GM18507 (cell line): Measurements from ENCODE around the gene MLH1.
A peak's percentile ranks its signal among the peaks of the same experiment; 100 is the strongest.
"Not testable (repeated sequence)": the region's sequence is repeated elsewhere in the genome, so short reads cannot be mapped to it uniquely, and the experiment has no call there.

Source experiments
- DNase-seq: peaks from one replicate; pipeline ENCODE4 v3.0.0; 2011; ENCODE audit warnings: low read depth; ENCODE audit not compliant: insufficient read length; ENCODE audit errors: extremely low spot score
- FAIRE-seq: peaks from 2 replicates; lab custom pipeline; 2011; peaks lifted over from hg19 to GRCh38; lab: Jason Lieb, UNC

MLH1 gene

DNA sequence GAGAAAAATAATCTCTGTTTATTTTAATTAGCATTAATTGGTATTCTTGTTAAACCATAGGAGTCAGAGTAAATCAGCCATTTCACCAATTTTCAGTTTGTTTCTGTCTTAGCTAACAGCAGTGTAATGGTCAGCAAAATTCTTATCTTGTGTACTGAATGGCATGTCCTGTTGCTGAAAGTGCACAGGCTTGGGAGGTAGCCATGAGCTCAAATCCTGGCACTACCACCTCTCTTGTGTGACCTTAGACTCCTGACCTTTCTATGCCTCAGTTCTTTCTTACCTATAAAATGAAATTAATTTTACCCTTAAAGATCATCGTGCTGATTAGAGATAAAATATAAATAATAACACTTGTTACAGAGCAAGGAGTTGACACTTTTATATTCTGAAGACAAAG, 35.8 kb downstream of the MLH1 start:
- FAIRE-seq = no peak

DNA sequence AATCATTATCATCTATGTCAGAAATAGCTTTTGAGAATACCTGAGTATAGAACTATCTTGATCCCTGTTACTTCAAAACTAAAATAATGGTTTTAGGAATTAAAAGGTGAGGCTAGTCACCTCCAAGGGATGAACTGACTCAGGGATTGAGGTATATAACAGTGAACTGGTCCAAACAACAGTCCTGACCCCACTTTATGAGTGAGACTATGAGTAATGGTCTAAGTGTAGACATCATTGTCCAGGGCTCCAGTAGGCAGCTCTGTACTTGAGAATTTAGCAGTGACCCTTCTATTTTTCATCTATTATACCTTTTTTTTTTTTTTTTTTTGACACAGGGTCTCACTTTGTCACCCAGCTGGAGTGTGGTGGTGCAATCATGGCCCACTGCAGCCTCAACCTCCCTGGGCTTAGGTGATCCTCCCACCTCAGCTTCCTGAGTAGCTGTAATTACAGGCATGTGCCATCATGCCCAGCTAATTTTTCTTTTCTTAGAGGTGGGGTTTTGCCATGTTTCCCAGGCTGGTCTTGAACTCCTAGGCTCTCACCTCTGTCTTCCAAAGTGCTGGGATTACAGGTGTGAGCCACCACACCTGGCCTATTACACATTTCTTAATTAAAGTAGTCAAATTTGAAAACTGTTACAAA, 36.3 kb downstream of the MLH1 start:
- no peak for DNase-seq
- no peak for FAIRE-seq

More for the DNA sequence above, 35.8 kb downstream of the MLH1 start:
- no peak for DNase-seq

DNA sequence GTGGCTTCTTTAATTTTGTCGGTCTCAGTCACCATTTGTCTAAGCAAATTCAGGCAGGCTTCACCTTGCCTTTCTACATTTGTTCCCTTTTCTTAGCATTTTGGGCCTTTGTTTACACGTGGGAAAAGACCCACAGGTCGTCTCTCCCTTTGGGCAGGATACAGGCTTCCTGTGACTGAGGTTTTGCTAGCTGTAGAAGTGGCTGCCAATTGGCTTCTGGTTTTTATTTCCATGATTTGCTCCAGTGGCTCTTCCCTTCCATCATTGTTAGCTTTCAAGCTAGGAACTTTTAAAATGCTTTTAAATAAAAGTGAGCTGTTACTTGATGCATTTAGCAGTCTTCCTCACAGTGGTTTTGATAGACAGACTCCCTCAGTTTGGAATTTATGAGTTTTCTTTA, 37.3 kb downstream of the MLH1 start:
- DNase-seq (no peak), FAIRE-seq (no peak)

DNA sequence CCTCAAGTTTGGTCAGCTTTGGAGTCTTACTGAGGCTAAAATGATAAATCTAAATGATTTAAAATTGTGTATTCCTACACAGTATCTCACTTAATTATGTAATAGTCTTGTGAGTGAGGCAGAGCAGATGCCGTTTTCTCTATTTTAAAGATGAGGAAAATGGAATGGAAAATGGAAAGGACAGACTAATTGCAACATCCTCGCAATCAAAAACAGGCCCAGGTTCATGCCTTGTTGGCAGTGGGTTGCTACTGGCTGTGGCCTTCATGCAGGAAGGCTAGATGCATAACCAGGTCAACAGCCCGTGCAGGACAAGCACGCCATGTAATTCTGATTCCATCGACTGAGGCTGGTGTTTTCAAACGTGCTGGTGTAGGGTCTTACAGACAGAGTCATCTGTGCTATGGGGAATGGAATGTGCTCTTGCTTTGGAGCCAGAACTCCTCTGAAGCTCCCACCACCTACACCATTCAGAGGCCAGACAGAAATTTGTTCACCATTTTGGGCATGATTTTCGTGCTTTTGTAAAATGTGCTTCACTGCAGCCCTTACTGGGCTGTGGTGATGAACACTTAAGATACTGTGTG, 37.9 kb downstream of the MLH1 start:
- FAIRE-seq = no peak
- DNase-seq = no peak

DNA sequence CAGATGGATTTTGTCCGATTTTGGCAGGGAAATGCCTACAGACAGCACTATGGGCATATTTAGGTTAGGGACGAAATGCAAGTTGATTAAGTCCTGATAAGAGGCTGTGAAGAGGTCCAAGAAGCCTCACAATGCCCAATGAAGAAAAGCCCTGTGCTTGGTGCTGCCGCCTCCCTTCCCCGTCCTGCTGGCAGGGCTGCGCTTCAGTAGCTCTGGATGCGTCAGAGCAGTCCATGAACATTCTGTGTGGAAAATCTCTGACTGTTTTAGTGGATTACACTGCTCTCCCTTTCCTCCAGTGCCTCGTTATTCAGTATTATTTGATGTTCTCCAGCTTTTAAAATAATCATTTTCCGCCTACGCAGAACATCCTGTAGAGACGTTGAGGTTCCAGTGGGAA, 39.6 kb downstream of the MLH1 start:
- DNase-seq = no peak
- no peak for FAIRE-seq

DNA sequence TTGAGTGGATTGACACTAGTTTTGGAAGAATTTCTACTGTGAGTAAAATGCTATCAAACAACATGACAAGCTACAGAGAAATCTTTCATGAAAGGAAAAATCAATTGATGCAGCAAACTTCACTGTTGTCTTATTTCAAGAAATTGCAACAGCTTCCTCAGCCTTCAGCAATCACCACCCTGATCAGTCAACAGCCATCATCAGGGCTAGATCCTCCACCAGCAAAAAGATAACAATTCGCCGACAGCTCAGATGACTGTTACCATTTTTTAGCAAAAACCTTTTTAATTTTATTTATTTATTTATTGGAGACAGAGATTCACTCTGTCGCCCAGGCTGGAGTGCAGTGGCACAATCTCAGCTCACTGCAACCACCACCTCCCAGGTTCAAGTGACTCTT, 44.0 kb downstream of the MLH1 start:
- FAIRE-seq (no peak), DNase-seq (no peak)

DNA sequence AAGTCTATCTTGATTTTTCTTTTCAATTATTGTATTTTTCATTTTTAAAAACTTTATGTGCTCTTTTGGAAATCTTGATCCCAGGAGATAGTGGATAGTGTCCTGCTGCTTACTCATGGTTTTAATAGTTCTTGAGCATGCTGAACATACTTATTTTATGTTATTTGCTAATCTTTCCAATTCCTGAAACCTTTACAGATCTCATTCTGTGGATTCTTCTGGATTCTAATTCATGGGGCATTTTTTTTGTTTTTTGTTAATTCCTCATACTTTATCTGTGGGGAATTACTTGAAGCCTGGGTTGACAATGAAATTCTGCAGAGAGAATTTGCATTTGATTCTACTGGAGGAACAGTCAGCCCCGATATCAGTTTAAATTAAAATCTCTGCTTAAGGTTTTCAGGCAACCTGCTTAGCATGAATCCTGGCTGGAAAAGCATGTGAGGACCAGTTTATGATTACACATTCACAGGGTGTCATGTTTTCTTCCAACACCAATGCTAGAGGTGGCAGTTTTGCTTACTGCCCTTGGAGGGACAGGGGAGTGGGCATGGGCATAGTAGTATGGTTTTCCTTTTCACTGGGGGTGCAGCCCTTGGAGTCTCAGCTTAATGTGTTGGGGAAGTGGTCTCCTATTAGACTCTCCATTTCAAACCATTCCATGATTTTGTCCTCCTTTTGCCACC, 46.0 kb downstream of the MLH1 start:
- DNase-seq (no peak), FAIRE-seq (no peak)

DNA sequence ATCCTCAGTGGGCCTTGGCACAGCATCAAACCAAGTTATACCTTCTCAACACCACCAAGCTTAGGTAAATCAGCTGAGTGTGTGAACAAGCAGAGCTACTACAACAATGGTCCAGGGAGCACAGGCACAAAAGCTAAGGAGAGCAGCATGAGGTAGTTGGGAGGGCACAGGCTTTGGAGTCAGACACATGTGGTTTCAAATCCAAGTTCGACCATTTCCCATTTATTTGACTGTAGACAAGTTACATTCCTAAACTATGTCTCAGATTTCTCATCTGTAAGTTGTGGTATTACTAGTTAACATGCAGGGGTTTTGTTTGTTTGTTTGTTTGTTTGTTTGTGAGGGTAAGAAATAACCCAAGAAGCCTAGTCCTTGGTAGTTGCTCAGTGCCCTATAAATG, 46.9 kb downstream of the MLH1 start:
- DNase-seq (no peak), FAIRE-seq (no peak)

DNA sequence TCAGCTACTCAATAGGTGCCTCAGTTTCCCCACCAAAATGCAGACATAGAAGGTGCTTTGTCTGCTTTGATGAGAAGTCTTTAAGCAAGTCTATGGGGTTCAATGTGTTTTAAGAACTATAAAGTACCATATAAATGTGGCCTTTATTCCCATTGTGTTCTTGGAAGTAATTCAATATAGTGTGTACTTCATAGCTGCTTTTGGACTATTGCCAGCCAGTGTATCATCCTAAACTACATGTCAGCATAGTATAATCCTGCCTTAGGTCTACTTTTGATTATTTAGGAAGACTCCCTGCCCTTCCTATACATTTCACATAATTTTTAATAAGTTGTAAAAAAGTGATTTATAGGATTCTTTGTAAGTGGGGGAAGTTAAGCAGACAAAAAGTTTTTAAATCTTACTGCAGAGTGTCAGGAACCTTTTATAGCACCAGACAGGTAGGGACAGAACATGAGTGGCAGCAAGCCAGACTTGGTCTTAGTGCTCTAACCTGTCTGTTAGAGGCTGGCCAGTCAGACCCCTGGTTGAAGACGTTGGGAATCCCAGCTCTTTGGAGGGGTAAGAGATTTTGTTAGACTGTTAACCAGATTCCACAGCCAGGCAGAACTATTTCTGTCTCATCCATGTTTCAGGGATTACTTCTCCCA, 48.4 kb downstream of the MLH1 start:
- DNase-seq (no peak), FAIRE-seq (no peak)

DNA sequence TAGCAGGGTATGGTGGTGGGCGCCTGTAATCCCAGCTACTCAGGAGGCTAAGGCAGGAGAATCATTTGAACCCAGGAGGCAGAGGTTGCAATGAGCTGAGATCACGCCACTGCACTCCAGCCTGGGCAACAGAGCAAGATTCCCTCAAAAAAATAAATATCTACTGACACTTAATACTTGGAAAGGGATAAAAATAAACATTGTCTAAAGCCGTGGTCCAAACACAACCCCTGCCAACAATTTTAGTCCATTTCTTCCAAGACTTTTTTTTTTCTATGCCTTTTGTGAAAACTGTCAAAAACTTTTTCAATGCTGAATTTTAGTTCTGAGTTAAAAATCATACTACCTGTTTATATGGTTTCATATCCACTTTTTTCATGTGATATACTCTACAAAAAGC, 49.4 kb downstream of the MLH1 start:
- DNase-seq, FAIRE-seq: not testable (repeated sequence)

DNA sequence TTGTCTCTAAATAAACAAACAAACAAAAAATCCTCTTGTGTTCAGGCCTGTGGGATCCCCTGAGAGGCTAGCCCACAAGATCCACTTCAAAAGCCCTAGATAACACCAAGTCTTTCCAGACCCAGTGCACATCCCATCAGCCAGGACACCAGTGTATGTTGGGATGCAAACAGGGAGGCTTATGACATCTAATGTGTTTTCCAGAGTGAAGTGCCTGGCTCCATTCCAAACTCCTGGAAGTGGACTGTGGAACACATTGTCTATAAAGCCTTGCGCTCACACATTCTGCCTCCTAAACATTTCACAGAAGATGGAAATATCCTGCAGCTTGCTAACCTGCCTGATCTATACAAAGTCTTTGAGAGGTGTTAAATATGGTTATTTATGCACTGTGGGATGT, 57.0 kb downstream of the MLH1 start:
- DNase-seq = no peak
- FAIRE-seq = no peak

DNA sequence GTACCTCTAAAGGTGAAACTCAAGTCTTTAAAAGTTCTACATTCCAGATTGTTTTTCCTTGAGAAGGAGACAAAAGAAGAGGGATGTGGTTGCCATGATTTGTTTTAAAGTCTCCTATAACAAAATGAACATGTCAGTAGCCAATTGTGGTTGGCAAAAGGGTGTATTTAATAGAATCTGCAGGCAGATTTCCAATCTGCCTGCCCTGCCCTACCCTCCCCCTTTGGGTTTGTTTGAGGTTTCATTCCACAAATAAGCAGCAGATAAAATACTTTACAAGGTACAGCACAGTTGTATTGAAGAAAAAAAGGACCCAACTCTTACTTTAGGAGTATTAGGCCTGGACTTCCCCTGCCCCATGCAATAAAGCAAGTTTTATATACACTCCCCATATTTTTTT, 59.5 kb downstream of the MLH1 start:
- FAIRE-seq (no peak), DNase-seq (no peak)

DNA sequence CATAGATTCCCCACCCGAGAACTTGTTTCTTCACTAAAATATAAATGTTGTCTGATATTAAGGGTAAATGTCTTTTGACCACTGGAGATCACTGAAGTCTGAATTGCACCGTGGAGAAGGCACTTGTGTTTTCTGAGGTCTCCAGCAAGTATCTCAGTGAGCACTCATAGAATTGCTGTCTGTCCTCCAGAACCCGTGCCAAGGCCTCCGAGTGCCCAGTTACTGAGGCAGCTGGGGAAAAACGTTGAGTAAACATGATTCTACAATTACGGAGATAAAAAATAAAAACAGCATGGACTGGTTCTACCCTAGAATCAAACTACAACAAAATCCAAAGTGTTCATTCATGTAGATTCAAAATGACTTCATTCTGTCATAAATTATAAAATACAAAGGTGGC, 60.0 kb downstream of the MLH1 start:
- no peak for DNase-seq
- no peak for FAIRE-seq

DNA sequence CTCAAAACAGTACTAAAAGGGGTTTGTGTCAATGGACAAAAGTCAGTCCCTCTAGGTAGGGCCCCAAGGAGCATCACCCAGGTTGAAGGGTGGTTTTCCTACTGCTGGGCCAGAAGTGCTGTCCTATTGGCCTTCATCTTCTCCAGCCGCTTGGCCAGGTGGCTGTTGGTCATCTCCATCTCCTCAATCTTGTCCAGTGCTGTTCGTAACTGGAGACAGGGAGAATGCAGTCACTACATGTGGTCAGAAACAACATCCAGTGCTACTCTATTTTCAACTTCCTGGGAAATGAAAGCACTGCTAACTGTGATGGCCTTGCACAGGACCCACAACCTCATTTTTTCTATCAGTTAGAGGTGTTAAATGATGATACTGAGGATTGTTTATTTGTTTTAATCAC, 60.4 kb downstream of the MLH1 start:
- DNase-seq (no peak), FAIRE-seq (peak; percentile 18)

DNA sequence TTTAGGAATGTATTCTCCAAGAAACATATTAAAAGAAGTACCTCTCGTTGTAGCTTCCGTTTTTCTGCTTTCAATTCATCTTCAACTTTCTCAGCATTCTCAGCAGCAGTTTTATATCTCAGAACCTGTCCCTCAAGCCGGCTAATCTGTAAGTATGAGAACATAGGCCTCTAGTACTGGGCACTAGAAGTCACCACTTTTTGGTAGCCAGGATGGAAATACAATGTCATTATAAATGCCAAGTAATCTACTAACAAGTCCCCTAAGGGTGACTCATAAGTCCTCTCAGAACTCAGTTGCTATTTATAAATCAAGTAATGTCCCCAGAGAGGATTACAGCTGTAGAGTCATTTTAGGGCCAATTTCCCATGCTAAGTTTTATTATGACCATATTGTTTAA, 61.1 kb downstream of the MLH1 start:
- FAIRE-seq = peak; percentile 65
- peak; percentile 35 for DNase-seq

DNA sequence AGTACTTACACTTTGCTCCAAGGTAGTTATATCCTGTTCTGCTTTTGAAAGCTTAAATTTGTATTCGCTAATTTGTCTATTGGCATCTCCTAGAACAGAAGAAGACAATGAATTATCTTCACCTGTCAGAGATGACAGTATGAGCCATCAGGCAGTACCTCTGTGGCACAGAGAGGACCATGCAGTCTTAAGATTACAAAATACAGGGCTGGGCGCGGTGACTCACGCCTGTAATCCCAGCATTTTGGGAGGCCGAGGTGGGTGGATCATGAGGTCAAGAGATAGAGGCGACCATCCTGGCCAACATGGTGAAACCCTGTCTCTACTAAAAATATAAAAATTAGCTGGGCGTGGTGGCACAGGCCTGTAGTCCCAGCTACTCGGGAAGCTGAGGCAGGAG, 61.8 kb downstream of the MLH1 start:
- not testable (repeated sequence) for DNase-seq, FAIRE-seq

DNA sequence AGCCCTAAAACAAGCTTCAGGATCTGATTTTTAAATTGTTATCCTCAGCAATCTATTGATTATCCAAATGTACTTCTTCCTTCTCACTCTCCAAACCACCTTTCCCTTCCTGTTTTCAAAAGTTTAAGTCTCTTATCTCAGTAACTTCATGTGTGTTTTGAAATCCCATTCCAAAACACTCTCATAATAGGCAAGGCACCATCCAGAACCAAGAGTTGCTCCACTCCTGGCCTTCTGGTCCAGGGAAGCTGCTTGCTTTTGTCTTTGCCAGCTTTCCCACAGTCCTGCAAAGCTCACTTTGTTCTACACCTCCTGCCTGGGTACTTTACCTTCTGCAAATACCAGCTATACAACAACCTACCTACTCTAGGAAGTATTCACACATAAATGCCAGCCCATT, 63.5 kb downstream of the MLH1 start:
- FAIRE-seq = no peak
- no peak for DNase-seq

DNA sequence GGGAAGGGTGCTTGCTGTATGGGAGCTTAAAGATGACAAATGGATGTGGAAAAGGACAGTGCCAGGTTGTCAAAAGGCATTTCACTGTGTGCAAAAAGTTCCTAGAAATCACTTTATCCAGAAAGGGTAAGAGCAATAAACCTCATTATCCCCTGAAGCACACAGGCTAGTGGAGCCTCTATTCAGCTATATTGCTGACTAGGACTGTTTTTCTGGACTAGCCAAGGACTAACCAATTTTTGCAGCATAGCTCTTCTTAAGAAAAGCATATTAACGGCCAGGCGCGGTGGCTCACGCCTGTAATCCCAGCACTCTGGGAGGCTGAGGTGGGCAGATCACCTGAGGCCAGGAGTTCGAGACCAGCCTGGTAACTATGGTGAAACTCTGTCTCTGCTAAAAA, 64.8 kb downstream of the MLH1 start:
- FAIRE-seq (no peak), DNase-seq (no peak)

DNA sequence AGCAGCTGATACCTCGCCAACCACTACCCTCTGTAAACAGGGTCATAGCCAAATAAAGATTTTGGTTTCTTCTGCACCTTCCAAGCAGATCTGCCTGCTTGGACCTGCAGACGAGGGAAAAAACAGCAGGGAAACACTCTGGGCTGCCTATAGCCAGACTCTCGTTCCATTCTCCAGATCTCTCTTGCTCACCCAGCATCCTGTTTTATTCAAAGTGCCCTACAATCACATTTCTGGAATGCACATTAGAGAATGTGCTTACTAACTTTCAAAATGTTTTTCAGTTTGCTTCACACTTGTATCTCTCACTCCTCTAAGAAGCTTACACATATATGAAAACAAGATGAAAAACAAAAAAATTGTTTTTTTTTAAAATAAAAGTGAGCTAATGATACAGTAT, 71.4 kb downstream of the MLH1 start:
- no peak for DNase-seq
- no peak for FAIRE-seq

DNA sequence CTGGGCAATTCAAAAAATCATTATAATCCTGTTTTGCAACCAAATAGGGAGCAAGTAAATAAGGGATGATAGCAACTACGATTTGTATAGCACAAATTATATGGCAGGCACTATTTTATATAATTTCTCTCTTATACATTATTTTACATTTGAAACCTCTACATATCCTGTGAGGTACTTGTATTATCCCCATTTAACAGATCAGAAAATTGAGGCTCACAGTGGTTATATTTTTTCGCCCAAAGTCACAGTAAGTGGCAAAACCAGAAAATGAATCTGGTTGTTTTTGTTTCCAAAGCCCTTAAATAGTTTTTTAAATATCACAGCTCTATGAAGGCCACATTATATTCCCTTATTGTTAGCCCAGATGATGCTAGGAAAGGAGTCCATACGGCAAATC, 74.3 kb downstream of the MLH1 start:
- no peak for FAIRE-seq
- no peak for DNase-seq

DNA sequence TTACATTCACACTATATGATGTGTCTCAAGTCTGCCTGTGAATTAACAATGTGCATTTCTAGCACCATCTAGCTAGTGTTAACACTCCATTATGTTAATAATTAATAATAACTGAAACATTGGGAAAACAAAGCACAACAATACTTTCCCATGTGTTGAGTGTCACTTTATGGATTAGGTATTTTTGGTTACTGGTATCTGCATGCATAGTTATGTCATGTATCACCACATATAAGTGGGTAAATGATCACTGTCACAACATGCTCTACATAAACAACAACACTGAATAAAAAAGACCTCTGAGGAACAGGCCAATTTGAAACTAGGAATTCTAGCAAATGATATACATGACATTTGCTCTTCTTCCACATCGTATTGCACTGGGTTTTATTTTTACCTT, 74.7 kb downstream of the MLH1 start:
- DNase-seq (no peak), FAIRE-seq (no peak)
